ENCODE measurements around the gene FN1. TPM values are rescaled to one million over a fixed set of nuclear protein-coding genes. Genes with fewer than 3 reads are reported as not detected.

Gene FN1
- total RNA-seq, 3 donors from 2014 or later (not counting 1 experiment from before 2014, with no cell fraction given) = 0.30 TPM; not detected in 2

DNA sequence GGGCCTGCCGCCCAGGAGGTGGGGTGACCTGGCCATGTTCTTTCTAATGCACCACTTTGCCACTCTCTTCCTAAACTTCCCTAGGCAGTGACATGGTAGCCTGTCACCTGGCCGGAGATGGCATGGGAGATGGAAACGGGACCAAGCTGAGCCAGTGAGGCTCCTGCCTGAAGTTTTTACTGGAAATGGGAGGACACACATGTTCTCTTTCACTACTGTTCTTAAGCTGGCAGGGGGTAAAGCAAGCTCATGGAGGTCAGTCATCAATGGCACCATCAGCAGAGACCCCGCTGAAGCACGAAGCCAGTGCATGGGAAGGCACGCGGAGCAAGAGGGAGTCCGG, 73.3 kb downstream of the FN1 start:
- Mint-ChIP-seq H3K4me3 (no peak overlapping the region), H3K36me3 (no peaks in the 10 kb centered on the region)

DNA sequence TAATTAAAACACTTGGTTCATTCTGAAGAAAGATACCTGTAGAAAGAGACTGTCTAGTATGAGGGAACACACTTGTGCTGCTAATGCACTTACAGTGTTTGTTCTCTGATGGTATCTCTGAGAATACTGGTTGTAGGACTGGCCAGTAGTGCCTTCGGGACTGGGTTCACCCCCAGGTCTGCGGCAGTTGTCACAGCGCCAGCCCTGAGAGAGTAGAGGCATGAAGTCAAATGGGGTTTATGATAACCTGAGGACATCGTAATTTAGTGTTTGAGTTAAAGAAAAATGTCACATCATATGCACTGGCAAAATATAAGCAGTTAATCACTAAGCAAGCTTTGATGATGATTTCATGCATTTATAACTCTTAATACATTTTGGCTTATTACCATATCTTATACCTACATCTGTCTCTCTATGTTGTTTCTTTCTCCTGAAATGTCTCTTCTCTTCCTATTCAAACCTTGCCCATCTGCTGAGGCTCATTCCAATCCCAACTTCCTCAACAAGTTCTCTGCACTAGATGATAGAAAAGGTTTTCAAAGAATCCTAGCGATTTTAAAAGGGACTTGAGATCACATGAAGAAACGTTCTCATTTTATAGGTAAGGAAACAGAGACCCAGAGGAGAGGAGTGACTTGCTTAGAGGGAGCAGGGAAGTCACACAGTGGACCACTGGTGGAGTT, 73.8 kb downstream of the FN1 start:
- H3K36me3 Mint-ChIP-seq = no peaks in the 10 kb centered on the region
- intact Hi-C loops (cut with micrococcal nuclease) = no loop called here
- H3K36me3 ChIP-seq (ENCODE audit: control insufficient read depth, insufficient read depth, low read length) = no peaks in the 10 kb centered on the region
- H3K4me3 ChIP-seq (ENCODE audit: low read length) = no peak overlapping the region
- no peak overlapping the region for H3K27ac Mint-ChIP-seq
- no peaks in the 10 kb centered on the region for H3K4me1 ChIP-seq (ENCODE audit: control insufficient read depth, insufficient read depth, low read length)
- no peaks in the 10 kb centered on the region for H3K9me3 Mint-ChIP-seq
- ATAC-seq = no peak
- TF ChIP-seq, protein P1, sequence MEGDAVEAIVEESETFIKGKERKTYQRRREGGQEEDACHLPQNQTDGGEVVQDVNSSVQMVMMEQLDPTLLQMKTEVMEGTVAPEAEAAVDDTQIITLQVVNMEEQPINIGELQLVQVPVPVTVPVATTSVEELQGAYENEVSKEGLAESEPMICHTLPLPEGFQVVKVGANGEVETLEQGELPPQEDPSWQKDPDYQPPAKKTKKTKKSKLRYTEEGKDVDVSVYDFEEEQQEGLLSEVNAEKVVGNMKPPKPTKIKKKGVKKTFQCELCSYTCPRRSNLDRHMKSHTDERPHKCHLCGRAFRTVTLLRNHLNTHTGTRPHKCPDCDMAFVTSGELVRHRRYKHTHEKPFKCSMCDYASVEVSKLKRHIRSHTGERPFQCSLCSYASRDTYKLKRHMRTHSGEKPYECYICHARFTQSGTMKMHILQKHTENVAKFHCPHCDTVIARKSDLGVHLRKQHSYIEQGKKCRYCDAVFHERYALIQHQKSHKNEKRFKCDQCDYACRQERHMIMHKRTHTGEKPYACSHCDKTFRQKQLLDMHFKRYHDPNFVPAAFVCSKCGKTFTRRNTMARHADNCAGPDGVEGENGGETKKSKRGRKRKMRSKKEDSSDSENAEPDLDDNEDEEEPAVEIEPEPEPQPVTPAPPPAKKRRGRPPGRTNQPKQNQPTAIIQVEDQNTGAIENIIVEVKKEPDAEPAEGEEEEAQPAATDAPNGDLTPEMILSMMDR (IDR thresholded peaks at IDR 0.05) = no peak
- H3K27me3 Mint-ChIP-seq (ENCODE audit: low read depth in 2 of 2) = no peaks in the 10 kb centered on the region
- no peaks in the 10 kb centered on the region for H3K27me3 ChIP-seq (ENCODE audit: control insufficient read depth, insufficient read depth, low read length)
- H3K27ac ChIP-seq (ENCODE audit: low read length) = no peak overlapping the region
- no peak for DNase-seq
- WGBS (ENCODE audit: insufficient coverage) = 89% methylated on average over 6 of the region's 6 CpGs
- no peaks in the 10 kb centered on the region for H3K4me1 Mint-ChIP-seq
- H3K9me3 ChIP-seq (ENCODE audit: control insufficient read depth, insufficient read depth, low read length) = no peaks in the 10 kb centered on the region
- no peak overlapping the region for H3K4me3 Mint-ChIP-seq

More for the DNA sequence above, 73.3 kb downstream of the FN1 start:
- ATAC-seq (no peak), DNase-seq (no peak)
- H3K27me3 Mint-ChIP-seq (ENCODE audit: low read depth in 2 of 2) = no peaks in the 10 kb centered on the region
- Histone ChIP-seq H3K36me3 (ENCODE audit: control insufficient read depth, insufficient read depth, low read length) (no peaks in the 10 kb centered on the region), H3K4me1 (ENCODE audit: control insufficient read depth, insufficient read depth, low read length) (no peaks in the 10 kb centered on the region), H3K27me3 (ENCODE audit: control insufficient read depth, insufficient read depth, low read length) (no peaks in the 10 kb centered on the region), H3K27ac (ENCODE audit: low read length) (no peak overlapping the region), H3K9me3 (ENCODE audit: control insufficient read depth, insufficient read depth, low read length) (no peaks in the 10 kb centered on the region), H3K4me3 (ENCODE audit: low read length) (no peak overlapping the region)
- WGBS (ENCODE audit: insufficient coverage) = 98% methylated on average over 8 of the region's 8 CpGs
- intact Hi-C loops (cut with micrococcal nuclease) = no loop called here
- TF ChIP-seq, protein P1 (IDR thresholded peaks at IDR 0.05) = no peak
- no peaks in the 10 kb centered on the region for H3K9me3 Mint-ChIP-seq
- H3K27ac Mint-ChIP-seq = no peak overlapping the region
- H3K4me1 Mint-ChIP-seq = no peaks in the 10 kb centered on the region

DNA sequence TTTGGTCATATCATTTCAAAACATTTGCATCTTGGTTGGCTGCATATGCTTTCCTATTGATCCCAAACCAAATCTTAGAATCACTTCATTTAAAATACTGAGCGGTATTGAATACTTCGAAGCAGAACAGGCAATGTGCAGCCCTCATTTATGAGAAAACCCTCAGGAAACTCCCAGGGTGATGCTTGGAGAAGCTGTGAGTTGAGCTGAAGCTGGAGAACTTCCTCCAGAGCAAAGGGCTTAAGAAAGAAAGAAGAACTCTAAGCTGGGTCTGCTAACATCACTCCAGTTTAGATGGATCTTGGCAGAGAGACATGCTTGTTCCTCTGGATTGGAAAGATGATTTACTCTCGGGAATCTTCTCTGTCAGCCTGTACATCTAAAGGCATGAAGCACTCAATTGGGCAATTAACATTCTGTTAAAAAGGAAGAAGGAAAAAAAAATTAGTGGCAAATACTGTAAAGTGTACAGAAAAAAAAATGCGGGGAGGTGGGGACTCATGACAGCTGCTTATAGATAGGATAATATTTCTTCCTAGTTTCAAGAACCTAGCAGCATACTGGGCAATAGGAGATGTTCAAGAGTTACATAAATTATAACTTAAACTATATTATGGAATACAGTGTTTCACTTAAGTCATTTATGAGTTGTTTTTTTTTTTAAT, 74.5 kb downstream of the FN1 start:
- no peak for ATAC-seq
- H3K27me3 Mint-ChIP-seq (ENCODE audit: low read depth in 2 of 2) = no peaks in the 10 kb centered on the region
- no peak for DNase-seq
- intact Hi-C loops (cut with micrococcal nuclease) = no loop called here
- TF ChIP-seq, protein P1 (IDR thresholded peaks at IDR 0.05) = no peak
- no peaks in the 10 kb centered on the region for H3K9me3 Mint-ChIP-seq
- H3K27ac ChIP-seq (ENCODE audit: low read length) = no peak overlapping the region
- no peaks in the 10 kb centered on the region for H3K9me3 ChIP-seq (ENCODE audit: control insufficient read depth, insufficient read depth, low read length)
- H3K4me3 ChIP-seq (ENCODE audit: low read length) = no peak overlapping the region
- no peaks in the 10 kb centered on the region for H3K27me3 ChIP-seq (ENCODE audit: control insufficient read depth, insufficient read depth, low read length)
- WGBS (ENCODE audit: insufficient coverage) = 85% methylated on average over 4 of the region's 4 CpGs
- no peaks in the 10 kb centered on the region for H3K36me3 ChIP-seq (ENCODE audit: control insufficient read depth, insufficient read depth, low read length)
- no peak overlapping the region for H3K27ac Mint-ChIP-seq
- no peaks in the 10 kb centered on the region for H3K4me1 ChIP-seq (ENCODE audit: control insufficient read depth, insufficient read depth, low read length)
- H3K4me3 Mint-ChIP-seq = no peak overlapping the region
- H3K4me1 Mint-ChIP-seq = no peaks in the 10 kb centered on the region
- H3K36me3 Mint-ChIP-seq = no peaks in the 10 kb centered on the region
